NCI-H2029 treated with DMSO at 0.1 percent for 48 hours (cell line): ENCODE results near the gene PYGM.
"Not testable (repeated sequence)": the region's sequence is repeated elsewhere in the genome, so short reads cannot be mapped to it uniquely, and the experiment has no call there.

Experiments used
- DNase-seq: peaks from one replicate; lab custom pipeline; 2025; lab: John Stamatoyannopoulos, UW

Gene PYGM

GRCh38 chr11:64716473-64717267 lies 43.1 kb downstream of the PYGM start:
- DNase-seq: no peak

GRCh38 chr11:64715756-64716472 lies 43.9 kb downstream of the PYGM start:
- DNase-seq: no peak

- no peak for DNase-seq
Observed at GRCh38 chr11:64715110-64715509, 44.7 kb downstream of the PYGM start.

- DNase-seq: no peak
Observed at GRCh38 chr11:64714666-64715065, 45.1 kb downstream of the PYGM start.

GRCh38 chr11:64713781-64714363 lies 45.9 kb downstream of the PYGM start:
- DNase-seq: no peak

- no peak for DNase-seq
Observed at GRCh38 chr11:64713016-64713707, 46.6 kb downstream of the PYGM start.

GRCh38 chr11:64712430-64713015 lies 47.3 kb downstream of the PYGM start:
- no peak for DNase-seq

- no peak for DNase-seq
Observed at GRCh38 chr11:64711956-64712362, 47.8 kb downstream of the PYGM start.

- DNase-seq: no peak
Observed at GRCh38 chr11:64711138-64711955, 48.4 kb downstream of the PYGM start.

GRCh38 chr11:64710418-64711137 lies 49.2 kb downstream of the PYGM start:
- DNase-seq: no peak

- no peak for DNase-seq
Observed at GRCh38 chr11:64705501-64705900, 54.3 kb downstream of the PYGM start.

- DNase-seq: no peak
Observed at GRCh38 chr11:64703048-64703447, 56.7 kb downstream of the PYGM start.

- not testable (repeated sequence) for DNase-seq
Observed at GRCh38 chr11:64701956-64702355, 57.8 kb downstream of the PYGM start.

GRCh38 chr11:64698427-64698826 lies 61.3 kb downstream of the PYGM start:
- no peak for DNase-seq

GRCh38 chr11:64697663-64698375 lies 62.0 kb downstream of the PYGM start:
- no peak for DNase-seq
